CD4-positive, alpha-beta T cell treated with Interleukin-17A for 4 hours (primary cell): Measurements from ENCODE around the gene BTBD9.

Experiments
- DNase-seq: peaks from one replicate; pipeline ENCODE4 v3.0.0-alpha.2; 2020; ENCODE audit warnings: mixed read lengths

The BTBD9 gene

GRCh38 chr6:38503960-38504682 is 135.6 kb downstream of the BTBD9 start:
- DNase-seq = no peak

- no peak for DNase-seq
Measured at GRCh38 chr6:38503032-38503773, 136.5 kb downstream of the BTBD9 start.

- no peak for DNase-seq
Measured at GRCh38 chr6:38502423-38502822, 137.3 kb downstream of the BTBD9 start.

GRCh38 chr6:38501931-38502330 is 137.8 kb downstream of the BTBD9 start:
- DNase-seq = no peak

- DNase-seq = no peak
Measured at GRCh38 chr6:38499529-38500096, 140.1 kb downstream of the BTBD9 start.

- DNase-seq = no peak
Measured at GRCh38 chr6:38498805-38499445, 140.8 kb downstream of the BTBD9 start.

GRCh38 chr6:38498085-38498484 is 141.6 kb downstream of the BTBD9 start:
- DNase-seq = no peak

- DNase-seq = no peak
Measured at GRCh38 chr6:38497546-38497945, 142.2 kb downstream of the BTBD9 start.

GRCh38 chr6:38495922-38496635 is 143.7 kb downstream of the BTBD9 start:
- no peak for DNase-seq

- no peak for DNase-seq
Measured at GRCh38 chr6:38495518-38495917, 144.2 kb downstream of the BTBD9 start.

GRCh38 chr6:38493931-38494547 is 145.7 kb downstream of the BTBD9 start:
- DNase-seq = peak; percentile 82

GRCh38 chr6:38492031-38492430 is 147.7 kb downstream of the BTBD9 start:
- DNase-seq = no peak

GRCh38 chr6:38489951-38490350 is 149.8 kb downstream of the BTBD9 start:
- no peak for DNase-seq

GRCh38 chr6:38487423-38487822 is 152.3 kb downstream of the BTBD9 start:
- no peak for DNase-seq

- DNase-seq = no peak
Measured at GRCh38 chr6:38485488-38485887, 154.2 kb downstream of the BTBD9 start.

GRCh38 chr6:38484656-38485055 is 155.1 kb downstream of the BTBD9 start:
- DNase-seq = no peak

GRCh38 chr6:38483526-38483925 is 156.2 kb downstream of the BTBD9 start:
- DNase-seq = no peak

GRCh38 chr6:38482466-38482865 is 157.3 kb downstream of the BTBD9 start:
- no peak for DNase-seq

- no peak for DNase-seq
Measured at GRCh38 chr6:38481851-38482250, 157.9 kb downstream of the BTBD9 start.

GRCh38 chr6:38481211-38481836 is 158.4 kb downstream of the BTBD9 start:
- DNase-seq = no peak

GRCh38 chr6:38480036-38480435 is 159.7 kb downstream of the BTBD9 start:
- DNase-seq = no peak

GRCh38 chr6:38479331-38479730 is 160.4 kb downstream of the BTBD9 start:
- no peak for DNase-seq
